A673 (cell line): ENCODE measurements around the gene TCF7L1. TPM values are rescaled to one million over a fixed set of nuclear protein-coding genes. Genes with fewer than 3 reads are reported as not detected.

Experiments used
- BruUV-seq: library from RNA; stranded (reverse); fragments of 400-500 nt; replicated peaks from 2 replicates; lab custom pipeline; 2021; lab: Mats Ljungman, UMichigan
- CTCF ChIA-PET: fragments of 300-600 bp; sonication (Branson Sonifier 250); formaldehyde crosslinking; loops from one replicate; lab custom pipeline; 2022; ENCODE audit warnings: antibody characterized with exemption; lab: Charles Lee
- POLR2A ChIA-PET: fragments of 300-600 bp; sonication (Branson Sonifier 250); formaldehyde crosslinking; loops from one replicate; lab custom pipeline; 2022; ENCODE audit warnings: antibody characterized with exemption; ENCODE audit not compliant: low non-redundant PET; lab: Charles Lee
- DNase-seq: peaks from one replicate; pipeline ENCODE4 v3.0.0-alpha.2; 2015; ENCODE audit warnings: low spot score
- H3K27ac ChIP-seq: fragments of 200-600 bp; sonication (generic); 2 replicates; pipeline ENCODE4 v1.5.1; 2016; ENCODE audit warnings: mixed run types, low read depth, mild to moderate bottlenecking, mixed read lengths, antibody characterized with exemption, low read length; ENCODE audit not compliant: poor library complexity, severe bottlenecking
- H3K27me3 ChIP-seq: fragments of 200-600 bp; sonication (generic); replicated peaks from 2 replicates; pipeline ENCODE4 v1.6.1; 2017; ENCODE audit warnings: mixed run types, low read depth, mild to moderate bottlenecking, mixed read lengths, antibody characterized with exemption, low read length; ENCODE audit not compliant: insufficient read depth, poor library complexity
- H3K36me3 ChIP-seq: fragments of 200-600 bp; sonication (generic); 2 replicates; pipeline ENCODE4 v1.6.1; 2016; ENCODE audit warnings: mixed run types, mild to moderate bottlenecking, mixed read lengths, antibody characterized with exemption, low read length; ENCODE audit not compliant: insufficient read depth, poor library complexity, severe bottlenecking
- H3K4me1 ChIP-seq: fragments of 200-600 bp; sonication (generic); 2 replicates; pipeline ENCODE4 v1.6.1; 2017; ENCODE audit warnings: mixed run types, mild to moderate bottlenecking, mixed read lengths, antibody characterized with exemption, low read length; ENCODE audit not compliant: insufficient read depth, poor library complexity, severe bottlenecking
- H3K4me3 ChIP-seq: fragments of 200-600 bp; sonication (generic); 2 replicates; pipeline ENCODE4 v1.5.1; 2016; ENCODE audit warnings: low read depth, mixed run types, mild to moderate bottlenecking, mixed read lengths, low read length; ENCODE audit not compliant: poor library complexity, severe bottlenecking
- H3K9me3 ChIP-seq: fragments of 200-600 bp; sonication (generic); 2 replicates; pipeline ENCODE4 v1.6.1; 2016; ENCODE audit warnings: mixed run types, low read depth, mild to moderate bottlenecking, mixed read lengths, antibody characterized with exemption, low read length; ENCODE audit not compliant: poor library complexity, severe bottlenecking
- CTCF ChIP-seq: fragments of 300-800, 200-600 bp; sonication (generic); conservative IDR thresholded peaks from 2 replicates; pipeline ENCODE4 v1.5.1; 2017; ENCODE audit warnings: low read depth, mild to moderate bottlenecking, antibody characterized with exemption, low read length, moderate library complexity, mixed read lengths
- EZH2 ChIP-seq: fragments of 200-600 bp; sonication (generic); IDR thresholded peaks from 2 replicates; pipeline ENCODE4 v1.6.1; 2017; ENCODE audit warnings: borderline replicate concordance, low read depth, mild to moderate bottlenecking, mixed read lengths, antibody characterized with exemption, low read length; ENCODE audit not compliant: poor library complexity, severe bottlenecking
- intact Hi-C: fragments of 100-400 bp; cut with micrococcal nuclease; formaldehyde crosslinking; loops from one replicate; pipeline ENCODE4 v1.10.0; 2022; ENCODE audit not compliant: unreplicated experiment
- total RNA-seq: library from RNA; stranded (reverse); gene quantifications from 2 replicates; pipeline ENCODE4 v1.2.3, GENCODE V29; 2021

The TCF7L1 gene
- total RNA-seq, 1 experiment from 2014 or later, result 21.9 TPM

GRCh38 chr2:85173909-85174308 is 40.7 kb downstream of the TCF7L1 start:
- H3K4me3 ChIP-seq, result no peak overlapping the region
- DNase-seq, result no peak
- ChIA-PET CTCF (no interaction called here), POLR2A (no interaction called here)
- intact Hi-C loops, result no loop called here
- peaks cover 20% of the 10 kb centered on the region for H3K4me1 ChIP-seq
- H3K36me3 ChIP-seq, result no peaks in the 10 kb centered on the region
- no peaks in the 10 kb centered on the region for H3K27me3 ChIP-seq
- no peaks in the 10 kb centered on the region for H3K9me3 ChIP-seq
- no peak for TF ChIP-seq CTCF
- no TSS peak for BruUV-seq
- H3K27ac ChIP-seq, result no peak overlapping the region

- Histone ChIP-seq H3K27me3 (no peaks in the 10 kb centered on the region), H3K9me3 (no peaks in the 10 kb centered on the region), H3K36me3 (no peaks in the 10 kb centered on the region), H3K27ac (peak overlapping the region; percentile 40), H3K4me1 (peaks cover 30% of the 10 kb centered on the region), H3K4me3 (no peak overlapping the region)
- no TSS peak for BruUV-seq
- no peak for DNase-seq
- intact Hi-C loops, result no loop called here
- TF ChIP-seq EZH2 (no peak), CTCF (no peak)
- POLR2A ChIA-PET, result no interaction called here
- CTCF ChIA-PET, result no interaction called here
Observed at GRCh38 chr2:85174943-85175342, 41.8 kb downstream of the TCF7L1 start.

- no TSS peak for BruUV-seq
- TF ChIP-seq EZH2 (no peak), CTCF (no peak)
- CTCF ChIA-PET, result interaction anchor here (0.6 kb wide), 1 partner anchor 125 kb away, joined by 5 read pairs; no protein-coding TSS in a partner anchor
- Histone ChIP-seq H3K27me3 (no peaks in the 10 kb centered on the region), H3K9me3 (no peaks in the 10 kb centered on the region), H3K4me3 (no peak overlapping the region), H3K27ac (peak overlapping the region; percentile 40), H3K36me3 (no peaks in the 10 kb centered on the region), H3K4me1 (peaks cover 36% of the 10 kb centered on the region)
- intact Hi-C loops, result no loop called here
- DNase-seq, result no peak
- POLR2A ChIA-PET, result interaction anchor here (0.8 kb wide), 1 partner anchor 34 kb away, joined by 5 read pairs; no protein-coding TSS in a partner anchor
Observed at GRCh38 chr2:85175369-85176299, 42.4 kb downstream of the TCF7L1 start.
